GM19328 (cell line): ENCODE results near the gene NOS1.

ENCODE experiments used
- ATAC-seq: cut with Tn5 transposase; IDR thresholded peaks from one replicate; pipeline ENCODE4 v1.9.1; 2021; ENCODE audit warnings: mild to moderate bottlenecking, moderate library complexity; ENCODE audit not compliant: unreplicated experiment

Gene NOS1

DNA sequence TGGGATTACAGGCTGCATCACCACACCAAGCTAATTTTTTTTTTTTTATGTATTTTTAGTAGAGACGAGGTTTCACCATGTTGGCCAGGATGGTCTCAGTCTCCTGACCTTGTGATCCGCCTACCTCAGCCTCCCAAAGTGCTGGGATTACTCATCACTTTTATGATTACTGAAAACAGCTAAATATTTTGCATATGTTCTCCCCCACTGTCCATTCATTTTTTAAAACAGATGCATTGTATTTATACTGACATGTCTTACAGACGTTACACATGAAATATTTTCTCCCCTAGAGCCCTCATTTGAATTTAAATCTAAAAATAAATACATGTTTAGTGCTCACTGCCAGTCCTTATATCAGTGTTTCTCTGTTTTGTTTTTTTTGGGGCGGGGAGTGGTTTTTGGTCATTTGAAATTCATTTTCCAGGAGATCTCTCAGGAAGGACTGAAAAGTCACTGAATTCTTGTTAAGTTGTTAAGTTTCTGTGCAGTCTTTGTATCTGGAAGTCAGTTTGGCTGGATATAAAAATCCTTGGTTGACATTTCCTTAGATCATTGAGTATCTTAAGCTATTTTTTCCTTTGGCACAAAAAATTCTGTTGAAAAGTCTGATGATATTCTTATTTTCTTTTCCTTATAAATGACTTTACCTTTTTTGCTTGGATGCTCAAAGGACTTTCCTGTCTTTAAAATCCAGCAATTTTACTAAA lies 180.5 kb downstream of the NOS1 start:
- ATAC-seq = no peak

DNA sequence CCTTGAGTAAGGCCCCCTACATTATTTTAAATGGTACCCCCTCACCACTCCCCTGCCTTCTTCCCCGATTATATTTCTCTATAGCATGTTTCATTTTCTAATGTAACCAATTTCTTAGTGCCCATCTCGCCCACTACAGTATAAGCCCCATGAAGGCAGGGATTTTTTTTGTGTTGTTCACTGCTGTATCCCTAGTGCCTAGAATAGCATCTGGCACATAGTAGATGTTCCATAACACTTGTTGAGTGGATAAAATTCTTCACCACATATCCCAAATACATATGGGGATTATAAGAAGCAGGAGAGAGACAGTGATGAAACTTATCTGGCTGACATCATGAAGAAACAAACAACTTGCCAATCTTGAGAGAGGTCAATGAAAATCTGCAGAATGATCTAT lies 182.7 kb downstream of the NOS1 start:
- no peak for ATAC-seq

DNA sequence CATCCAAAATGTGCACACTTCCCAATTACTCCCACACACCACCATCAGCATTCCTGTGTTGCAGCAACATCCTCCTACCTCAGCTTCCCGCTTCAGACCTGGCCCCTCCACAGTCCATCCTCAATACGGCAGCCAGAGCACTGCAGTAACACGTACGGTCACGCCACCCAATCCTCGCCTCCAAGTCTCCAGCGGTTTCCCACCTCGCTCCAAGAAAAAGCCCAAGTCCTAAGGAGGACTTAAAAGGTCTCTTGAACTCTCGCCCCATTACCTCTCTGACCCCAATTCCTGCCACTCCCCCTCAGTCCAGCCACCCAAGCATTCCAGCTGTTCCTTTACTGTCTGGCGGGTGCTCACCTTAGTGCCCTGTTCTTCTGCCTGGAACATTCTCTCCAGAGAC lies 183.1 kb downstream of the NOS1 start:
- ATAC-seq = no peak

DNA sequence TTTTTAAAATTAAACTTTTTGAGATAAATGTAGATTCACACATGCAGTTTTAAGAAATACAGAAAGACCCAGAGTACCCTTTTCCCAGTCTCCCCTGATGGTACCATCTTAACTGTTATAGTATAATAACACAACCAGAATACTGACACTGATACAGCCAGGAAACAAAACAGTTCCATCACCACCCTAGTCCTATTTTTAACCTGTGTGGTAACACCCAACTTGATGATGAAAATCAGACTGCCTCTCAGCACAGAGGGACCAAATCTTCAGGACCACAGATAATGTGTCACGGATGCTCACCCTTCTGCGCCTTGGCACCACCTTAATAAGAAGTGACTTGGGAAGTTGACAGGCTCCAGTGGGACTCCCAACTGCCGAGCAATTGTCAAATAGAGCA lies 189.3 kb downstream of the NOS1 start:
- no peak for ATAC-seq

DNA sequence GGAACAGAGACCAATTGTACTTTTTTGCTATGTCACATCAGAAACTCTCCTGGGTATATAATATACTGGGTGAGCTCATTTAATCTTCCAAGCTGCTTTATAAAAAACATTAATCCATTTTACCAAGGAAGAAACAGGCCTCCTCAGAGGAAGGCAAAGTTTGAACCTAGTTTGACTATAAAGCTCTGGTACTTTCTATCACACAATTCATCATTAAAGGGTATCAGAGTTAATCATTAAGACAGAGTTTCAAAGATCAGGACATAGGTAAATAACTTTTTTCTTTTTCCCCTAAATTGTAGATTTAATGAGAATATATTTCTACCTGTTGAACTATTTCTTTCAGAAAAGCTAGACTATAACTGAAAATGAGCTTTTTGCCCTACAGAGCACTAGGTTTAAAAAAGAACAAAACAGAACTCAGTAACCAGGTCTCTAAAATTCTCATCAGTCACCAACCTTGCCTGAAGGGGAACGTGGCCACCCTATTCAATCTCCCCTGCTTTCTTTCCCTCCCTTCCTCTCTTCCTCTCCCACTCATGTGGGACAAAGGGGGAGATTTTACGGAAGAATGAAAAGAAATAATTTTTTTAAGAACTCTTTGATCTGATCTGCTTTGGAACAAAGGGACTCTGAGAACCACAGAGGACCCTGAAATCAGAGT lies 189.8 kb downstream of the NOS1 start:
- no peak for ATAC-seq

DNA sequence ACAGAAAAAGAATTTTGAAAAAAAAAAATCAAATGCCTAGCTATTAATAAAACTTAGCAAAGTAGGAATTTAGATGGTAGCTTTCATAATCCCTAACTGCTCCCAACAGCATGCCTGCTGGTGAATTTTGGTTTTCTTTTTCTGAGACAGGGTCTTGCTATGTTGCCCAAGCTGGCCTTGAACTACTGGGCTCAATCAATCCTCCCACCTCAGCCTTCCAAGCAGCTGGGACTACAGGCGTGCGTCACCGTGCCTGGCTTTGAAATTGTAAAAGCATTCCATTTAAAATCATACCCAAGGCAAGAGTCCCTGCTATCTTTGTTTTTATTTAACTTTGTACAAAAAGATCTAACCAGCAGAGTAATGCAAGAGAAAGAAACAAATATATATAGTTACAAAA lies 191.9 kb downstream of the NOS1 start:
- ATAC-seq = no peak

DNA sequence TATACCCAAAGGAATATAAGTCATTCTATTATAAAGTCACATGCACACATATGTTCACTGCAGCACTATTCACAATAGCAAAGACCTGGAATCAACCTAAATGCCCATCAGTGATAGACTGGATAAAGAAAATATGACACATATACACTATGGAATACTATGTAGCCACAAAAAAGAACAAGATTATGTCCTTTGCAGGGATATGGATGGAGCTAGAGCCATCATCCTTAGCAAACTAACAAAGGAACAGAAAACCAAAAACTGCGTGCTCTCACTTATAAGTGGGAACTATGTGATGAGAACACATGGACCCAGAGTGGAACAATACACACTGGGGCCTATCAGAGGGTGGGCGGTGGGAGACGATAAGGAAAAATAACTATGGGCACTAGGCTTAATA lies 192.4 kb downstream of the NOS1 start:
- no peak for ATAC-seq

DNA sequence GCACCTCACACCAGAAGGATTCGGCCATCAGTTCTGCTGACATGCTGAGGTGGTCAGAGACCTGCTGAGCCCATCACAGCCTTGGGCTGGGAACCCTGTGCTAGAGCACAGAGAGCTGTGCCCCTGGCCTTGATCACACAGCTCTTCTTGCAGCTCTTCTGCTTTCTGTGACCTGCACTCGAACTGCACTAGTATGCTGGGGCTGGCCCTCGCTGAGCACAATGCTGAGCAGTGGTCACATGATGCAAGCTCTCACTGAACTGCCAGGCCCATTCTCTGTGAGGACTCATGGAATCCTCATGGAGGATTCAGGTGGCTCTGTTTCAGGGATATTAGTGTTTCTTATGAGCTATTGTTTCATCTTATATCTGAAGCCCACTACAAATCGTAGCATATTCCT lies 193.7 kb downstream of the NOS1 start:
- ATAC-seq = no peak

DNA sequence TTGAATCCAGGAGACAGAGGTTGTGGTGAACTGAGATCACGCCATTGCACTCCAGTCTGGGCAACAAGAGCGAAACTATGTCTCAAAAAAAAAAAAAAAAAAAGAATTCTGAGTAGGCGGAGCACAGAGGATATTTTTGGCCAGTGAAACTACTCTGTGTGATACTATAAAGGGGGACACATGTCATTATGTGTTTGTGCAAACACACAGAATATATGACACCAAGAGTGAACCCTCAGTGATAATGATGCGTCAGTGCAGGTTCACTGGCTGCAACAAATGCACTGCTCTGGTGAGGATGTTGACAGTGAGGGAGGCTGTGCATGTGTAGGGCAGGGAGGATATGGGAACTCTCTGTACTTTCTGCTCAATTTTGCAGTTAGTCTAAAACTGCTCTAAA lies 195.3 kb downstream of the NOS1 start:
- ATAC-seq = no peak

DNA sequence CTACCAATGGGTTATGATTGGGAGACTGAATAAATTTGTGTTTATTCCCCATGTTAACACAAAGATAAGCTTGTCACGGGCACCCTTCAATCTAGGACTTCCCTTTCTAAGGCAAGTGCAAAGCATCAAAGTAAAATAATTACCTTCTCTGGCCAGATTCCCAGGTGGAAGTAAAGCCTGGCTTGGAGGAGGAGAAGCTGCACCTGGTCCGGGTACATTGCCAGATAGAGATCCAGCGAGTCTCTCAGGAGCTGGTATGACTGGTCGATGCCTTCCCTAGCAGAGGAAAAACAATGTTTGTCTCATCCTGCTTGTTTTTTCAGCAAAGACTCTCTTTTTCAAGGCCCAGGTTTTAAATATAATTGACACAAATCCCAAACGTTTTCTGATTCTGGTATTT lies 196.1 kb downstream of the NOS1 start:
- no peak for ATAC-seq

DNA sequence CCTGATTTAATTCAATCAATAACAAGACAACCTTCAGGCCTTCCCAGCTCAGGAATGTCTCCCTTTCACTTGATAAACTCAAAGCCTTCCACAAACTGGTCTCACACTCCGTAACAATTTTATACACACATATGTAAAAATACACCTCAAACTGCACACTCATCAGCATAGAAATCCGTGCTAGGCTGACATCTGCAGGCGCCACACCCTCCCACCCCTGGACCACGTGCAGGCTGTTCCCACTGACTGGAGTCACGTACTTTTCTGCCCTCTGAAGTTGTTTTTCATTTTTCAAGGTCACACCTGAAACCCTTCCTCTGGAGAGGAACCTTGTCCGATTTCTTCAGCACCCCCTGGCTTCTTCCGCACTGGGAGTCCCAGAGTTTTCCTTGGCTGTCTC lies 198.8 kb downstream of the NOS1 start:
- ATAC-seq = no peak

DNA sequence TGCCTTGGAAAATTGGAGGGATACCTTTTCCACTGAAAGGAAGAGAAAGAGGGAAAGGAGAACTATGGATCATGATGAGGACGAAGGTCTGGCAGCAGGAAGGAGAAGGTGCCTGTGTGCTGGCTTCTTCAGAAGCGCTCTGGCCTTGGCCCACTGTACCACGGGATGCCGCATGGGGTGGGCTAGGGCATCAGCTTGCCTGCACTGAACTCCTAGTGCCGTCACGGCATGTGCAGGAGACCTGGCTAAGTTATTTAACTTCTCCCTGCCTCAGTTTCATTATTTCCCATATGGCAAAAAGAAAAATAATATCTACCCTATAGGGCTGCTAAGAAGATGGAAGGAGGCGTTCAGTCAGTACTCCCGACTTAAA lies 199.3 kb downstream of the NOS1 start:
- ATAC-seq = no peak

DNA sequence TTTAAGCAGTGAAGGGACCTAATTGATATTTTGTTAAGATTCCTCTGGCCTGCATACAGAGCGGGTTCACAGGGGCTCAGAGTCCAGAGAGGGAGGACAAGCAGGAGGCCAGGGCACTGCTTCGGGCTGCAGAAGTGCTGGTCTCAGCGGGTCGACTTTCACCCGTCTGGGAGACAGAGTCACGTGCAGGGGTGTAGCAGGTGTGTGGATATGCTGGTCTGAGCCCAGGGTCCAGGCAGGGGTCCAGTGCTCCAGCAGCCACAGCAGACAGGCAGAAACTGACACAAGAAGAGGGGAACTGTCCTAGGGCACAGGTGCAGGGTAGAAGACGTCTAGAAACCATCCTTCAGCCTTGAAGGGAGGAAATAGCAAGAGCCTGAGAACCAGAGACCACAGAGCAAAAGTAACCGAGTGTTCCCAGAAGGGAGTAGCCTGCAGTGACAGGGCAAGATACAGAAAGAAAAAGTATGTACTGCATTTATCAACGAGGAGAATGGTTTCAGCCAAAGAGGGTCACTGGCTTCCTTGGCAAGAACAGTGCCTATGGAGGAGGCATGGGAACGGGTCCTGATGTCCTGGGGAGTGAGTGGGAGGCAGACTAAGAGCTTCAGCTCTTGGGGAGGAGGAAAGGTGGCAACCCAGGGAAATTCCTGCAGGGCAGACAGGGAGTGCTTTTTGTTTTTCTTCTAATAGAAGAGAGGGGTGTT lies 199.8 kb downstream of the NOS1 start:
- no peak for ATAC-seq

DNA sequence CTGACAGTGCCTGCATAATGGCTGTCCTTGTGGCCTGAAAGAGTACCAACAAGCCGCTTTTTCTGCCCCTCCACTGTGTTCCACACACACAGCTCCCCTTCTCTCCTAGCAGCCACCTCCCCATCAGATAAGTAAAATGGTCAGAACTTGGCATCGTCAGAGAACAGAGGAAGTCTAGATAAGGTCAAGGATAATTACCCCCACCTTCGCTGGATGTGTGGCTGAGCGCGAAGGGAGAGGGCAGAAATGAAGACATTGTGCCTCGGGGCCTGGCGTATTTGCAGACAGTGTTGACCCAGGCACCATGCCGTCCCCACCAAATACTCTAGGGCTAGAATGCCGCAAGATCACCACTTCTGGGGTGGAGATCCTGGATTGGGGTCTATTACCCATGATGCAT lies 201.8 kb downstream of the NOS1 start:
- no peak for ATAC-seq

DNA sequence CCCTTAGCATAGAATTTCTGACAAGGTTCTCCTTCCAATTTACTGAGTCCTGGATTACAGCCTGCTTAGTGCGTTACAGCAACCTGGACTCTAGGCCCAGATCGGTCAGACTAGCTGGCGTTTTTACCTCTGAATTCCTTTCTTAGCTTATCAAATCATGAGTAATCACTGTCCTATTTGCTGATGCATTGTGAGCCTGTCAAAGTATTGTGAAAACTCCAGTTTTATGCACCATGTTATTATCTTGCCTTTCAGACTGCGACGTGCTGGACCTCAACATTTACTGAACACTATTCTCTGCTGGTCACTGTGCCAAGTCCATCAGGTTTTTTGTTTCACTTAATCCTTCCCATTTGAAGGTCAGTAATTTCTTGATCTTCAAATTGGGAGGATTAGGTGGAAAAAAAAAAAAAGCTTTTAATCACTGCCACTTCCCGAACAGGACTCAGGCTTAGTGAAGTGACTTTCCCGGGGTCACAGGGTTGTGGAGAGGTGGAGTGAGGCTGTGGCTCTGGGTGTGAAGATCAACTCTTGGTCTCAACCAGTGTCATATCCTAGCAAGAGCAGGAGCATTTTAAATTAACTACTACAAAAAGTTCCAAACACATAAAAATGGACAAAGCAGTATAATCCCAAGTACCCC lies 202.4 kb downstream of the NOS1 start:
- ATAC-seq = no peak
